Activated CD4-positive, alpha-beta T cell treated with anti-CD3 and anti-CD28 coated beads for 24 hours (primary cell): ENCODE measurements around the gene CD200R1L.

Experiments used
- DNase-seq, 2 donors: peaks; one replicate each; pipeline ENCODE4 v3.0.0-alpha.2; 2020; ENCODE audit warnings: low read depth in 2 of 2

The CD200R1L gene

GRCh38 chr3:112822064-112823055, 24.3 kb downstream of the CD200R1L start:
- no peak for DNase-seq

- no peak for DNase-seq
These were observed 28.4 kb downstream of the CD200R1L start for GRCh38 chr3:112818289-112818688.

GRCh38 chr3:112817797-112818196, 28.9 kb downstream of the CD200R1L start:
- no peak for DNase-seq

GRCh38 chr3:112817271-112817670, 29.4 kb downstream of the CD200R1L start:
- DNase-seq: no peak

- no peak for DNase-seq
These were observed 30.7 kb downstream of the CD200R1L start for GRCh38 chr3:112815981-112816380.

- DNase-seq: no peak
These were observed 32.4 kb downstream of the CD200R1L start for GRCh38 chr3:112814266-112814665.

GRCh38 chr3:112813723-112814171, 32.9 kb downstream of the CD200R1L start:
- no peak for DNase-seq

GRCh38 chr3:112813016-112813415, 33.6 kb downstream of the CD200R1L start:
- DNase-seq: no peak

- DNase-seq: no peak
These were observed 34.6 kb downstream of the CD200R1L start for GRCh38 chr3:112811917-112812660.

GRCh38 chr3:112811131-112811884, 35.4 kb downstream of the CD200R1L start:
- no peak for DNase-seq

- DNase-seq: no peak
These were observed 36.1 kb downstream of the CD200R1L start for GRCh38 chr3:112810561-112810960.

- no peak for DNase-seq
These were observed 38.5 kb downstream of the CD200R1L start for GRCh38 chr3:112808136-112808535.

GRCh38 chr3:112807685-112808084, 39.0 kb downstream of the CD200R1L start:
- no peak for DNase-seq

GRCh38 chr3:112806903-112807302, 39.8 kb downstream of the CD200R1L start:
- no peak for DNase-seq

GRCh38 chr3:112805126-112805525, 41.5 kb downstream of the CD200R1L start:
- DNase-seq: no peak

GRCh38 chr3:112804021-112804420, 42.6 kb downstream of the CD200R1L start:
- DNase-seq: no peak

GRCh38 chr3:112803467-112803866, 43.2 kb downstream of the CD200R1L start:
- no peak for DNase-seq

- DNase-seq: no peak
These were observed 44.3 kb downstream of the CD200R1L start for GRCh38 chr3:112802338-112802737.

- no peak for DNase-seq
These were observed 46.7 kb downstream of the CD200R1L start for GRCh38 chr3:112799946-112800345.

GRCh38 chr3:112794622-112795172, 52.0 kb downstream of the CD200R1L start:
- no peak for DNase-seq

- DNase-seq: no peak
These were observed 53.2 kb downstream of the CD200R1L start for GRCh38 chr3:112793326-112794081.
